Uterus (tissue), 2 donors: ENCODE data around the gene TBC1D22B.

Experiments used
- POLR2A ChIP-seq, 2 donors: fragments of 450-650 bp; IDR thresholded peaks; one replicate each; pipeline ENCODE4 v1.6.1; 2016; ENCODE audit warnings: antibody characterized with exemption in 2 of 2, mild to moderate bottlenecking in 1 of 2, moderate library complexity in 1 of 2
- TF ChIP-seq, protein P1 (sequence below), 4 experiments: fragments of 200-600 bp in 2 of 4; fragments of 450-650 bp in 2 of 4; sonication (generic) in 2 of 4; IDR thresholded peaks; one replicate each; pipeline ENCODE4 v1.5.1; 2016 to 2019; ENCODE audit warnings: antibody characterized with exemption in 4 of 4, mild to moderate bottlenecking in 2 of 4, moderate library complexity in 1 of 4

DNA sequence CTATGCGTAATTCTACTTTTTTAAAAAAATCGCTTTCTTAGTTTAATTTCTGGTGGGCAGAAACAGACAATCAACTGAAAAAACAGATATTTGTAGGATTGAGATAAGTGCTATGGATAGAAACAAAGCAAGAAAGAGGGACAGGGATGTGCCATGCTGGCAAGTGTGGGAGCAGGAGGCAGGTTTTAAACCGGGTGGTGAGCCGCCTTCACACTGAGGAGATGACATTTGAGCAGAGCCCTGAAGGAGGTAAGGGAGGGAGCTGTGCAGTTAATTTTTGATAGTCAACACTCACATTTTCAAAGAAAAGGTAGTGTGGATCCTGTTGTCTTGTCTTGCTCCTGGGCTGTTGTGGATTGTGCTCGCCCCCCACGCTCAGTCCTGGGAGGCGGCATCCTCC is 47.2 kb downstream of the TBC1D22B start:
- TF ChIP-seq, protein P1, sequence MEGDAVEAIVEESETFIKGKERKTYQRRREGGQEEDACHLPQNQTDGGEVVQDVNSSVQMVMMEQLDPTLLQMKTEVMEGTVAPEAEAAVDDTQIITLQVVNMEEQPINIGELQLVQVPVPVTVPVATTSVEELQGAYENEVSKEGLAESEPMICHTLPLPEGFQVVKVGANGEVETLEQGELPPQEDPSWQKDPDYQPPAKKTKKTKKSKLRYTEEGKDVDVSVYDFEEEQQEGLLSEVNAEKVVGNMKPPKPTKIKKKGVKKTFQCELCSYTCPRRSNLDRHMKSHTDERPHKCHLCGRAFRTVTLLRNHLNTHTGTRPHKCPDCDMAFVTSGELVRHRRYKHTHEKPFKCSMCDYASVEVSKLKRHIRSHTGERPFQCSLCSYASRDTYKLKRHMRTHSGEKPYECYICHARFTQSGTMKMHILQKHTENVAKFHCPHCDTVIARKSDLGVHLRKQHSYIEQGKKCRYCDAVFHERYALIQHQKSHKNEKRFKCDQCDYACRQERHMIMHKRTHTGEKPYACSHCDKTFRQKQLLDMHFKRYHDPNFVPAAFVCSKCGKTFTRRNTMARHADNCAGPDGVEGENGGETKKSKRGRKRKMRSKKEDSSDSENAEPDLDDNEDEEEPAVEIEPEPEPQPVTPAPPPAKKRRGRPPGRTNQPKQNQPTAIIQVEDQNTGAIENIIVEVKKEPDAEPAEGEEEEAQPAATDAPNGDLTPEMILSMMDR (IDR thresholded peaks at IDR 0.05): no peak
- TF ChIP-seq POLR2A (IDR thresholded peaks at IDR 0.05): no peak
